K562 (cell line): Measurements from ENCODE around the gene CCNY. TPM values are rescaled to one million over a fixed set of nuclear protein-coding genes. Genes with fewer than 3 reads are reported as not detected.

Source experiments
- ATAC-seq: fragments of 200-7000 bp; cut with Tn5 transposase; 3 replicates; pipeline ENCODE4 v1.9.1; 2020; ENCODE audit warnings: moderate library complexity
- BruUV-seq: library from RNA; stranded (reverse); fragments of 400-500 nt; replicated peaks from 2 replicates; lab custom pipeline; 2021; lab: Mats Ljungman, UMichigan
- CTCF ChIA-PET: fragments of 300-600 bp; formaldehyde crosslinking; extraction: SDS; loops from one replicate; lab custom pipeline; 2021; ENCODE audit warnings: low intra/inter-chr PET ratio; lab: Yijun Ruan, JAX
- POLR2A ChIA-PET: fragments of 300-600, 350-650 bp; sonication (Branson Sonifier 250); formaldehyde crosslinking; extraction: SDS; loops from one replicate; lab custom pipeline; 2021; ENCODE audit warnings: antibody characterized with exemption, inconsistent platforms; lab: Yijun Ruan, JAX
- DNase-seq, 4 experiments: peaks; one replicate each; pipeline versions ENCODE4 v3.0.0 to v3.0.0-alpha.2; 2011 to 2018; ENCODE audit warnings: low spot score in 3 of 4, mixed read lengths in 3 of 4; ENCODE audit errors: extremely low read depth in 1 of 4
- FAIRE-seq: peaks from 2 replicates; lab custom pipeline; 2011; peaks lifted over from hg19 to GRCh38; lab: Jason Lieb, UNC
- H2AFZ ChIP-seq: 2 replicates; pipeline ENCODE4 v1.6.0; 2011; ENCODE audit warnings: low read depth, low read length, control low read depth, inconsistent platforms
- H3K27ac ChIP-seq: fragments of 200-600 bp; 3 replicates; pipeline ENCODE4 v1.8.0; 2011; ENCODE audit warnings: low read depth, mild to moderate bottlenecking, control low read depth, inconsistent platforms, low read length, moderate library complexity, mixed read lengths; ENCODE audit errors: extremely low read depth
- H3K27me3 ChIP-seq, 2 experiments: fragments of 300-600 bp in 1 of 2; 2 replicates in 1 of 2; 3 replicates in 1 of 2; pipeline versions ENCODE4 v1.6.0 to v1.8.0; 2011; ENCODE audit warnings: inconsistent platforms in 2 of 2, low read length in 2 of 2, mild to moderate bottlenecking in 1 of 2, mixed read lengths in 1 of 2, moderate library complexity in 1 of 2; ENCODE audit not compliant: control insufficient read depth in 2 of 2, insufficient read depth in 2 of 2
- H3K36me3 ChIP-seq: fragments of 300-600 bp; 3 replicates; pipeline ENCODE4 v1.8.0; 2011; ENCODE audit warnings: mild to moderate bottlenecking, low read length, inconsistent platforms; ENCODE audit not compliant: control insufficient read depth, insufficient read depth
- H3K4me1 ChIP-seq, 2 experiments: fragments of 200-600 bp in 1 of 2; replicated peaks in 1 of 2; 2 replicates in 1 of 2; 3 replicates in 1 of 2; pipeline versions ENCODE4 v1.5.1 to v1.8.0; 2011; ENCODE audit warnings: inconsistent platforms in 2 of 2, low read length in 2 of 2, mild to moderate bottlenecking in 1 of 2, mixed read lengths in 1 of 2, moderate library complexity in 1 of 2; ENCODE audit not compliant: control insufficient read depth in 2 of 2, insufficient read depth in 2 of 2
- H3K4me2 ChIP-seq: 2 replicates; pipeline ENCODE4 v1.6.1; 2011; ENCODE audit warnings: low read length, control low read depth, inconsistent platforms, mixed read lengths; ENCODE audit not compliant: insufficient read depth
- H3K4me3 ChIP-seq: fragments of 200-600 bp; sonication (generic), shearing (Covaris generic); 2 replicates; pipeline ENCODE4 v1.5.1; 2016; ENCODE audit warnings: control low read depth, inconsistent platforms
- H3K79me2 ChIP-seq: fragments of 200-600 bp; 3 replicates; pipeline ENCODE4 v1.8.0; 2011; ENCODE audit warnings: low read length, inconsistent platforms; ENCODE audit not compliant: control insufficient read depth, insufficient read depth
- H3K9ac ChIP-seq, 2 experiments: 2 replicates each; pipeline versions ENCODE4 v1.6.0 to v1.6.1; 2011; ENCODE audit warnings: low read depth in 2 of 2, low read length in 2 of 2, control low read depth in 1 of 2, inconsistent platforms in 1 of 2, mild to moderate bottlenecking in 1 of 2, mixed read lengths in 1 of 2; ENCODE audit not compliant: insufficient read depth in 1 of 2
- H3K9me1 ChIP-seq: one replicate; pipeline ENCODE4 v1.6.0; 2011; ENCODE audit warnings: inconsistent platforms, mild to moderate bottlenecking, low read length, moderate library complexity; ENCODE audit not compliant: control insufficient read depth, insufficient read depth
- H3K9me3 ChIP-seq: replicated peaks from 2 replicates; pipeline ENCODE4 v1.5.1; 2011; ENCODE audit warnings: low read depth, low read length, inconsistent platforms; ENCODE audit not compliant: control insufficient read depth, insufficient read depth
- H4K20me1 ChIP-seq: replicated peaks from 2 replicates; pipeline ENCODE4 v1.6.1; 2011; ENCODE audit warnings: low read length, inconsistent platforms, mixed read lengths; ENCODE audit not compliant: control insufficient read depth, insufficient read depth
- BRD9 ChIP-seq: fragments of 450-650 bp; IDR thresholded peaks from 2 replicates; pipeline ENCODE4 v1.6.1; 2018; ENCODE audit warnings: low read depth; ENCODE audit not compliant: partially characterized antibody
- NFIC ChIP-seq: fragments of 450-650 bp; IDR thresholded peaks from 2 replicates; pipeline ENCODE4 v1.6.1; 2017; ENCODE audit warnings: mild to moderate bottlenecking, inconsistent platforms
- PHF20 ChIP-seq: fragments of 450-650 bp; IDR thresholded peaks from 2 replicates; pipeline ENCODE4 v1.6.1; 2018; ENCODE audit not compliant: partially characterized antibody
- RB1 ChIP-seq: fragments of 450-650 bp; IDR thresholded peaks from 2 replicates; pipeline ENCODE4 v1.6.1; 2017; ENCODE audit warnings: low read depth, mild to moderate bottlenecking
- RBBP5 ChIP-seq: fragments of 200-600 bp; sonication (generic); IDR thresholded peaks from 2 replicates; pipeline ENCODE4 v1.6.1; 2012; ENCODE audit warnings: borderline replicate concordance, mild to moderate bottlenecking, low read length, control low read depth, inconsistent platforms; ENCODE audit not compliant: insufficient read depth, poor library complexity, severe bottlenecking
- SOX6 ChIP-seq: fragments of 450-650 bp; IDR thresholded peaks from 2 replicates; pipeline ENCODE4 v1.6.1; 2014; ENCODE audit warnings: mild to moderate bottlenecking
- WGBS: fragments of 100-300 bp; shearing (Covaris generic); methylation state at CpG from one replicate; pipeline ENCODE4 v1.1.6; 2016; ENCODE audit warnings: low coverage, mixed read lengths; ENCODE audit not compliant: insufficient coverage; ENCODE audit errors: missing lambda C conversion rate; 5-methylcytosine and 5-hydroxymethylcytosine counted together
- in situ Hi-C: fragments of 300-500 bp; cut with MboI; formaldehyde crosslinking; loops from 4 replicates; pipeline ENCODE4 v1.15.0; 2018; ENCODE audit warnings: inconsistent platforms, mixed read lengths
- intact Hi-C: fragments of 100-400 bp; cut with micrococcal nuclease; formaldehyde crosslinking; loops from 2 replicates; pipeline ENCODE4 v1.14.2; 2022
- polyA plus RNA-seq, 8 experiments: library from polyadenylated mRNA; depleted of rRNA in 4 of 8; stranded (reverse) in 5 of 8; unstranded in 3 of 8; fragments of >200 nt; fragmentation: Nextera tagmentation in 2 of 8; fragmentation: Illumina TruSeq in 1 of 8; extraction: Ambion mirVana in 2 of 8; extraction: Trizol in 1 of 8; gene quantifications; 2 replicates each; pipeline versions ENCODE4 v1.2.1 to v1.2.3, GENCODE V29; 2011 to 2014; ENCODE audit warnings: inconsistent platforms in 1 of 8, missing spikeins in 1 of 8
- total RNA-seq, 7 experiments: library from RNA; depleted of rRNA in 6 of 7; stranded (reverse); fragments of >200 nt in 6 of 7; fragmentation: Illumina TruSeq in 2 of 7; extraction: Trizol in 2 of 7; gene quantifications; 2 replicates each; pipeline versions ENCODE4 v1.2.1 to v1.2.3, GENCODE V29; 2011 to 2021; ENCODE audit warnings: low replicate concordance in 1 of 7

CCNY gene
- total and polyA plus RNA-seq, 9 of the 15 experiments (the other 6 are each of a cell fraction or from before 2014, with no cell fraction given): 8.4 to 109 (median 38.6) TPM

DNA sequence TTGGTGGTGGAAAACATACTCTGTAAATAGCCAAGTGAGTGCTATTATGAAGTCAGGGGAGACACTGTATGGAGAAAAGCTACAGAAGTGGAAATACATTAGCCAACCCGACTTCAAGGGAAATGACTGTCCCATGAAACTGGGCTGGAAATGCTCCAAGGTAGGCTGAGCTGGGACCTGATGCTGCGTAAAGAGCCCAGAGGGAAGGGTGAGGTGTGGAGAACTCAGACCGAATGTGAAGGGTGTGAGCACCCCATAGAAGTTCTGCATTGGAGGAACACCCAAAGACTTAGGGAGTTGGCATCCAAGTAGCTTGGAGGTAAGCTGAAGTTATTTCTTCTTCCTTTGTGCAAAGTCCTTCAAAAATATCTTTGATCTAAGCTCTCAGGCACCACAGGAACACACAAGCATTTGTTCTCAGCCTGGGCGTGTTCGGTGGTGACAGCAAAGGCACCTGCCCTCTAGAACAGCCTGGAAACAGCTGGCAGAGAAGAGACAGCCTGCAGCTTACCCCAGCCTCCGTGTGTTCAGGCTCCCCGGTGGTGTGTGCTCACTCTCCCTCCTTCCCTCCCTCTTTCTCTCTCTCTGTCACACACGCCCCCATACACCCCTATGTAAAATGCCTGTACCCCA is 249.7 kb downstream of the CCNY start:
- FAIRE-seq: no peak
- no peak overlapping the region for H3K4me3 ChIP-seq
- WGBS: 0% methylated on average over 6 of the region's 8 CpGs

GRCh38 chr10:35588836-35589235 is 252.5 kb downstream of the CCNY start:
- in situ Hi-C loops (no loop called here), intact Hi-C loops (no loop called here)
- Histone ChIP-seq H3K79me2 (no peaks in the 10 kb centered on the region), H3K4me2 (no peak overlapping the region), H3K27me3 (peaks cover 27 to 39% of the 10 kb centered on the region in 2 experiments; a peak in 4 of 5 replicates), H3K9me3 (no peaks in the 10 kb centered on the region), H3K36me3 (no peaks in the 10 kb centered on the region), H3K4me1 (no peaks in the 10 kb centered on the region), H4K20me1 (0 out of 2 replicates have a peak, but pooled peaks cover 5% of the 10 kb centered on the region)
- BruUV-seq: no TSS peak
- DNase-seq (no peak), ATAC-seq (no peak), FAIRE-seq (no peak)
- no peak for TF ChIP-seq RBBP5
- no peak for TF ChIP-seq RB1
- TF ChIP-seq PHF20: no peak
- TF ChIP-seq SOX6: no peak
- TF ChIP-seq, all 486 proteins: peak for 0
- Histone ChIP-seq H2AFZ (no peak overlapping the region), H3K4me3 (no peak overlapping the region), H3K27ac (no peak overlapping the region), H3K9me1 (no peaks in the 10 kb centered on the region), H3K9ac (no peak overlapping the region)
- ChIA-PET POLR2A (interaction anchor here (0.7 kb wide), 1 partner anchor 11 kb away, joined by 3 read pairs; no protein-coding TSS in a partner anchor), CTCF (no interaction called here)

More for the DNA sequence above, 249.7 kb downstream of the CCNY start:
- in situ Hi-C loops: no loop called here
- TF ChIP-seq NFIC (no peak), BRD9 (no peak)
- peaks cover 22 to 32% of the 10 kb centered on the region in 2 experiments; a peak in 4 of 5 replicates for H3K27me3 ChIP-seq
- DNase-seq (no peak), ATAC-seq (no peak)
- H3K79me2 ChIP-seq: no peaks in the 10 kb centered on the region
- CTCF ChIA-PET: no interaction called here
- intact Hi-C loops: no loop called here
- no peak overlapping the region for H2AFZ ChIP-seq
- H4K20me1 ChIP-seq: 0 out of 2 replicates have a peak, but pooled peaks cover 5% of the 10 kb centered on the region
- H3K27ac ChIP-seq: no peak overlapping the region
- no peak overlapping the region for H3K9ac ChIP-seq
- H3K9me3 ChIP-seq: no peaks in the 10 kb centered on the region
- no TSS peak for BruUV-seq
- H3K4me1 ChIP-seq: no peaks in the 10 kb centered on the region
- H3K36me3 ChIP-seq: no peaks in the 10 kb centered on the region
- H3K9me1 ChIP-seq: no peaks in the 10 kb centered on the region
- POLR2A ChIA-PET: interaction anchor here (0.7 kb wide), 1 partner anchor 16 kb away, joined by 3 read pairs; no protein-coding TSS in a partner anchor
- no peak overlapping the region for H3K4me2 ChIP-seq
